ENCODE results near the gene ANXA2. TPM values are rescaled to one million over a fixed set of nuclear protein-coding genes. Genes with fewer than 3 reads are reported as not detected.

The ANXA2 gene
- total and polyA plus RNA-seq, 10 of the 15 experiments (the other 5 are each of a cell fraction or from before 2014, with no cell fraction given) = 135 to 540 (median 281) TPM

- no peak overlapping the region for H3K4me2 ChIP-seq (ENCODE audit: control insufficient read depth, insufficient read depth)
- no peak overlapping the region for H3K9ac ChIP-seq (ENCODE audit: control insufficient read depth, insufficient read depth, low read length)
- ATAC-seq (no peak), FAIRE-seq (no peak), DNase-seq (ENCODE audit: low read depth, low spot score) (no peak)
- no peaks in the 10 kb centered on the region; a peak in 2 of 4 replicates for H3K36me3 ChIP-seq (ENCODE audit: control insufficient read depth in 2 of 2, insufficient read depth in 2 of 2, low read length in 1 of 2)
- POLR2A ChIA-PET = no interaction called here
- intact Hi-C loops (cut with micrococcal nuclease; ENCODE audit: unreplicated experiment) (no loop called here), in situ Hi-C loops (cut with MboI) (no loop called here)
- H3K27me3 ChIP-seq (replicated peaks in 1 of 2; ENCODE audit: control insufficient read depth in 2 of 2, insufficient read depth in 2 of 2, low read length in 1 of 2) = no peaks in the 10 kb centered on the region
- BruUV-seq (replicated peaks) = no TSS peak
- H3K9me3 ChIP-seq (replicated peaks; ENCODE audit: control insufficient read depth, insufficient read depth, low read length) = no peaks in the 10 kb centered on the region
- no peaks in the 10 kb centered on the region for H4K20me1 ChIP-seq (ENCODE audit: control insufficient read depth, insufficient read depth)
- no peak overlapping the region for H3K27ac ChIP-seq (ENCODE audit: control insufficient read depth, insufficient read depth)
- RAD21 ChIA-PET (ENCODE audit: unreplicated experiment) = no interaction called here
- 100% methylated on average over 1 of the region's 1 CpG for WGBS (ENCODE audit: insufficient coverage, insufficient replicate concordance, low lambda C conversion rate, missing lambda C conversion rate)
- SMC1A ChIA-PET (ENCODE audit: uncharacterized antibody, unreplicated experiment) = interaction anchor here (1.0 to 1.2 kb wide), 2 partner anchors 15 to 26 kb away, joined by 3 read pairs; no protein-coding TSS in a partner anchor
- no peaks in the 10 kb centered on the region for H3K79me2 ChIP-seq (ENCODE audit: control insufficient read depth, insufficient read depth, low read length)
- no peak overlapping the region for H3K4me3 ChIP-seq
- no peak overlapping the region for H2AFZ ChIP-seq (ENCODE audit: control insufficient read depth, low read depth, low read length)
- TF ChIP-seq ZBTB4 (CRISPR knock-in tag; IDR thresholded peaks at IDR 0.05) (no peak), ZZZ3 (IDR thresholded peaks at IDR 0.05; ENCODE audit: control insufficient read depth, insufficient read length, low read depth) (no peak), CREM (IDR thresholded peaks at IDR 0.05; ENCODE audit: low read depth) (no peak), CBX3 (IDR thresholded peaks at IDR 0.05; ENCODE audit: borderline replicate concordance, low read depth) (no peak), STAT1 (conservative IDR thresholded peaks at IDR 0.05) (no peak), RB1 (IDR thresholded peaks at IDR 0.05; ENCODE audit: borderline replicate concordance) (no peak), ESRRA (IDR thresholded peaks at IDR 0.05; ENCODE audit: low read length) (no peak), PAX5 (IDR thresholded peaks at IDR 0.05; ENCODE audit: borderline replicate concordance, low read depth, low read length) (no peak)
- no peaks in the 10 kb centered on the region for H3K4me1 ChIP-seq (ENCODE audit: control insufficient read depth, insufficient read depth, low read length)
- CTCF ChIA-PET = interaction anchor here (1.0 to 1.4 kb wide), 2 partner anchors 9 to 61 kb away, joined by 3 to 4 read pairs; no protein-coding TSS in a partner anchor
Observed at GRCh38 chr15:60424006-60424405, 26.2 kb upstream of the ANXA2 start.
